Osteocyte (in vitro differentiated cells): ENCODE results near the gene SLC25A18. TPM values are rescaled to one million over a fixed set of nuclear protein-coding genes. Genes with fewer than 3 reads are reported as not detected.

Source experiments
- DNase-seq: peaks from one replicate; pipeline ENCODE4 v3.0.0; 2021; ENCODE audit warnings: mixed read lengths; ENCODE audit not compliant: unreplicated experiment; ENCODE audit errors: extremely low spot score
- H3K27ac Mint-ChIP-seq: one replicate; pipeline ENCODE4 v1.8.0; 2021; ENCODE audit warnings: mild to moderate bottlenecking, mixed read lengths; ENCODE audit not compliant: unreplicated experiment
- H3K27me3 Mint-ChIP-seq: one replicate; pipeline ENCODE4 v1.8.0; 2021; ENCODE audit warnings: mixed read lengths; ENCODE audit not compliant: unreplicated experiment
- H3K36me3 Mint-ChIP-seq: one replicate; pipeline ENCODE4 v1.8.0; 2021; ENCODE audit warnings: mixed read lengths; ENCODE audit not compliant: unreplicated experiment
- H3K4me1 Mint-ChIP-seq: one replicate; pipeline ENCODE4 v1.8.0; 2021; ENCODE audit warnings: mixed read lengths; ENCODE audit not compliant: unreplicated experiment
- H3K4me3 Mint-ChIP-seq: one replicate; pipeline ENCODE4 v1.8.0; 2021; ENCODE audit warnings: mild to moderate bottlenecking, moderate library complexity, mixed read lengths; ENCODE audit not compliant: unreplicated experiment
- H3K9me3 Mint-ChIP-seq: one replicate; pipeline ENCODE4 v1.8.0; 2021; ENCODE audit warnings: mixed read lengths; ENCODE audit not compliant: unreplicated experiment
- CTCF ChIP-seq: fragments of 200-600 bp; sonication (generic); IDR thresholded peaks from 2 replicates; pipeline ENCODE4 v1.5.0; 2021; ENCODE audit warnings: antibody characterized with exemption, mild to moderate bottlenecking, moderate library complexity
- total RNA-seq: library from RNA; stranded (reverse); gene quantifications from 2 replicates; pipeline ENCODE4 v1.2.1, GENCODE V29; 2021

SLC25A18 gene
- total RNA-seq, 1 donor from 2014 or later: not detected

- H3K27ac Mint-ChIP-seq: no peak overlapping the region
- no peaks in the 10 kb centered on the region for H3K27me3 Mint-ChIP-seq
- peaks cover 34% of the 10 kb centered on the region for H3K36me3 Mint-ChIP-seq
- no peaks in the 10 kb centered on the region for H3K9me3 Mint-ChIP-seq
- H3K4me1 Mint-ChIP-seq: no peaks in the 10 kb centered on the region
- no peak for TF ChIP-seq CTCF
- no peak overlapping the region for H3K4me3 Mint-ChIP-seq
- no peak for DNase-seq
Observed at GRCh38 chr22:17612057-17612456, 48.8 kb downstream of the SLC25A18 start.

GRCh38 chr22:17613280-17613679 lies 50.0 kb downstream of the SLC25A18 start:
- no peaks in the 10 kb centered on the region for H3K9me3 Mint-ChIP-seq
- no peak overlapping the region for H3K27ac Mint-ChIP-seq
- DNase-seq: no peak
- no peaks in the 10 kb centered on the region for H3K4me1 Mint-ChIP-seq
- H3K36me3 Mint-ChIP-seq: peaks cover 34% of the 10 kb centered on the region
- no peaks in the 10 kb centered on the region for H3K27me3 Mint-ChIP-seq
- no peak overlapping the region for H3K4me3 Mint-ChIP-seq
- no peak for TF ChIP-seq CTCF

- DNase-seq: peak; percentile 66
- Mint-ChIP-seq H3K36me3 (peaks cover 5% of the 10 kb centered on the region), H3K27me3 (no peaks in the 10 kb centered on the region), H3K4me1 (peaks cover 19% of the 10 kb centered on the region), H3K27ac (peak overlapping the region; percentile 100), H3K9me3 (no peaks in the 10 kb centered on the region), H3K4me3 (peak overlapping the region; percentile 98)
- TF ChIP-seq CTCF: no peak
Observed at GRCh38 chr22:17627961-17628405, 64.7 kb downstream of the SLC25A18 start.

GRCh38 chr22:17628406-17629172 lies 65.3 kb downstream of the SLC25A18 start, which contains the start of gene ATP6V1E1:
TSS of gene ATP6V1E1 (minus strand) at chr22:17628749. CDS start at chr22:17628635, 114 bp downstream.
- DNase-seq: peak; percentile 97
- no peak for TF ChIP-seq CTCF
- peak within 1 kb of the TSS; percentile 98 for H3K4me3 Mint-ChIP-seq
- H3K27me3 Mint-ChIP-seq: no peaks in the 10 kb centered on the region
- no peaks in the 10 kb centered on the region for H3K9me3 Mint-ChIP-seq
- H3K36me3 Mint-ChIP-seq: peaks cover 4% of the 10 kb centered on the region
- H3K27ac Mint-ChIP-seq: peak within 1 kb of the TSS; percentile 100
- peaks cover 19% of the 10 kb centered on the region for H3K4me1 Mint-ChIP-seq

- Mint-ChIP-seq H3K4me3 (peak overlapping the region; percentile 98), H3K9me3 (no peaks in the 10 kb centered on the region), H3K27me3 (no peaks in the 10 kb centered on the region), H3K27ac (peak overlapping the region; percentile 100), H3K36me3 (no peaks in the 10 kb centered on the region), H3K4me1 (peaks cover 17% of the 10 kb centered on the region)
- TF ChIP-seq CTCF: no peak
- no peak for DNase-seq
Observed at GRCh38 chr22:17629173-17629489, 65.8 kb downstream of the SLC25A18 start.
